Fibroblast of skin of left quadriceps (primary cell): ENCODE measurements around the gene OOSP3.

Experiments
- DNase-seq, 2 experiments: peaks; one replicate each; pipeline ENCODE4 v3.0.0-alpha.2; 2013; ENCODE audit warnings: low read depth in 2 of 2

The OOSP3 gene

DNA sequence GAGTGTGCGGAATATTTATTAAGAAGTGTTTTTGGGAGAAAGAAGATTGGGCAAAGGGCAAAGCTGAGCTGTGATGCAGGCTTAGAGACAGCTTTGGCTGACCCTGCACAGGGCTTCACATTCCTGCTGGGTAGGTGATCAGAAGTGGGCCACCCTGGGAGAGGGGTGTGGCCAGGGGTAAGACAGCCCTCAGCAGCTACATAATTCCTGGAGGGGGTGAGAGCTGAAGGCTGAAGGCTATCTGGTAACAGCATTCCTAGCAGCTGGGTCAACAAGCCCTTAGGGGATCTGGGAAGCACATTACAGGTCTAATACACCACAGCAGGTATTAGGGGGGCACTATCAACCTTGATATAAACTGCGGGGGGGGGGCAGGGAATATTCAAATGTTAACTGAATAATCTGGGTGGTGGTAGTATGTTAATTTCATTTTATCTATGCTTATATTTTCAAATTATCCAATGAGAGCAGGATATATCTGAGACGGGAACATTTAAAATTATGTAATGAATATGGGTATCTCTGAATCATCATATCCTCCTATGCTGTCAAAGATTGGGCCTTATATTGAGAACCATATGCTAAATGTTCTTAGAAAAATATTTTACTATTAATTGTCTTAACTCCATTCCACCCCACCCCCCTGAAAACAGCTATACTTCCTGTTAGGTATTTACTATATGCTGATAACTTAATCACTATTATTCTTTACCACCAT is 65.6 kb downstream of the OOSP3 start:
- no peak for DNase-seq

GRCh38 chr11:59944720-59945119 is 66.1 kb downstream of the OOSP3 start:
- no peak for DNase-seq
